Activated CD8-positive, alpha-beta T cell treated with anti-CD3 and anti-CD28 coated beads for 36 hours (primary cell): Measurements from ENCODE around the gene DAP3. TPM values are rescaled to one million over a fixed set of nuclear protein-coding genes. Genes with fewer than 3 reads are reported as not detected.
"Not testable (repeated sequence)": the region's sequence is repeated elsewhere in the genome, so short reads cannot be mapped to it uniquely, and the experiment has no call there.

Source experiments
- ATAC-seq: fragments of 200-7000 bp; cut with Tn5 transposase; one replicate; pipeline ENCODE4 v1.10.0; 2021; ENCODE audit warnings: mild to moderate bottlenecking, moderate library complexity
- CTCF ChIA-PET: fragments of 350-600 bp; sonication (Branson Sonifier 250); formaldehyde crosslinking; loops from one replicate; lab custom pipeline; 2021; ENCODE audit warnings: antibody characterized with exemption; lab: Charles Lee
- POLR2A ChIA-PET: fragments of 350-600 bp; sonication (Branson Sonifier 250); formaldehyde crosslinking; loops from one replicate; lab custom pipeline; 2021; ENCODE audit warnings: antibody characterized with exemption; lab: Charles Lee
- DNase-seq: peaks from one replicate; pipeline ENCODE4 v3.0.0-alpha.2; 2020
- H3K27ac Mint-ChIP-seq: one replicate; pipeline ENCODE4 v1.8.0; 2021; ENCODE audit warnings: mild to moderate bottlenecking, mixed read lengths
- H3K27me3 Mint-ChIP-seq: one replicate; pipeline ENCODE4 v1.8.0; 2021; ENCODE audit warnings: mixed read lengths
- H3K36me3 Mint-ChIP-seq: one replicate; pipeline ENCODE4 v1.8.0; 2021; ENCODE audit warnings: low read depth, mixed read lengths
- H3K4me1 Mint-ChIP-seq: one replicate; pipeline ENCODE4 v1.8.0; 2021; ENCODE audit warnings: low read depth, mixed read lengths
- H3K4me3 Mint-ChIP-seq: one replicate; pipeline ENCODE4 v1.8.0; 2021; ENCODE audit warnings: mild to moderate bottlenecking, moderate library complexity, mixed read lengths
- H3K9me3 Mint-ChIP-seq: one replicate; pipeline ENCODE4 v1.8.0; 2021; ENCODE audit warnings: mixed read lengths
- intact Hi-C: fragments of 100-400 bp; cut with micrococcal nuclease; formaldehyde crosslinking; loops from one replicate; pipeline ENCODE4 v1.10.0; 2022
- total RNA-seq, 2 experiments: library from RNA; stranded (reverse); gene quantifications; one replicate each; pipeline ENCODE4 v1.2.3, GENCODE V29; 2021
- TF ChIP-seq, protein P1 (sequence below): fragments of 200-600 bp; IDR thresholded peaks from one replicate; pipeline ENCODE4 v1.8.0; 2022; ENCODE audit warnings: antibody characterized with exemption, mild to moderate bottlenecking

Gene DAP3
- total RNA-seq, 2 experiments from 2014 or later, result 160 to 173 TPM

DNA sequence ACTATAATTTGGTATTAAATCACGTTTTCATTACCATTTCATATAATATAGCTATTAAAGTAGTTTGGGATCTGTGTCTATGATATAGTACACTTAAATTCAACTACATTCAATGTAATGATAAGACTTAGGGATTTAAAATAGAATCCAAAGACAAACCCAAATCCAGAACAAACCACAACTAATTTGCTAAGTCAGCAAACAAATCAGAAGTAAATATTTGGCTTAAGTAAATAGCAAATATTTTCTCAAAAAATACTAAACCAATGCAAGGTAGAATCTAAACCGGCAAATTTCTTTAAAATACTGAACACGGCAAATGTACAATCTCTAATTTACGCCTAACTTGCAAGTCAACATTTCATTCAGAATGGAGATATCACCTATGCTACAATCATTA is 17.1 kb upstream of the DAP3 start:
- Mint-ChIP-seq H3K36me3 (peaks cover 56% of the 10 kb centered on the region), H3K4me3 (no peak overlapping the region), H3K27me3 (no peaks in the 10 kb centered on the region), H3K9me3 (no peaks in the 10 kb centered on the region), H3K4me1 (no peaks in the 10 kb centered on the region), H3K27ac (no peak overlapping the region)
- TF ChIP-seq, protein P1, sequence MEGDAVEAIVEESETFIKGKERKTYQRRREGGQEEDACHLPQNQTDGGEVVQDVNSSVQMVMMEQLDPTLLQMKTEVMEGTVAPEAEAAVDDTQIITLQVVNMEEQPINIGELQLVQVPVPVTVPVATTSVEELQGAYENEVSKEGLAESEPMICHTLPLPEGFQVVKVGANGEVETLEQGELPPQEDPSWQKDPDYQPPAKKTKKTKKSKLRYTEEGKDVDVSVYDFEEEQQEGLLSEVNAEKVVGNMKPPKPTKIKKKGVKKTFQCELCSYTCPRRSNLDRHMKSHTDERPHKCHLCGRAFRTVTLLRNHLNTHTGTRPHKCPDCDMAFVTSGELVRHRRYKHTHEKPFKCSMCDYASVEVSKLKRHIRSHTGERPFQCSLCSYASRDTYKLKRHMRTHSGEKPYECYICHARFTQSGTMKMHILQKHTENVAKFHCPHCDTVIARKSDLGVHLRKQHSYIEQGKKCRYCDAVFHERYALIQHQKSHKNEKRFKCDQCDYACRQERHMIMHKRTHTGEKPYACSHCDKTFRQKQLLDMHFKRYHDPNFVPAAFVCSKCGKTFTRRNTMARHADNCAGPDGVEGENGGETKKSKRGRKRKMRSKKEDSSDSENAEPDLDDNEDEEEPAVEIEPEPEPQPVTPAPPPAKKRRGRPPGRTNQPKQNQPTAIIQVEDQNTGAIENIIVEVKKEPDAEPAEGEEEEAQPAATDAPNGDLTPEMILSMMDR, result no peak
- CTCF ChIA-PET, result no interaction called here
- intact Hi-C loops, result no loop called here
- DNase-seq, result no peak
- POLR2A ChIA-PET, result no interaction called here
- ATAC-seq, result no peak

DNA sequence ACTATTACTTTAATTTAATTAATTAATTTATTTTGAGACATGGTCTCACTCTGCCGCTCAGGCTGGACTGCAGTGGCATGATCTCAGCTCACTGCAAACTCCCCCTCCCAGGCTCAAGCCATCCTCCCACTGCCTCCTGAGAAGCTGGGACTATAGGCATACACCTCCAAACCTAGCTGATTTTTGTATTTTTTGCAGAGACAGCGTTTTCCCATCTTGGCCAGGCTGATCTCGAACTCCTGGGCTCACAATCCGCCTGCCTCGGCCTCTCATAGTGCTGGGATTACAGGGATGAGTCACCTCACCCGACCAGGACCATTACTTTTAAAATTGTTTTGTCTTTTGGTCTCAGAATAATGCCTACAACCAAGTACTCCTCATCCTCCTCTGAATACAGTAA is 15.9 kb upstream of the DAP3 start:
- intact Hi-C loops, result no loop called here
- H3K9me3 Mint-ChIP-seq, result no peaks in the 10 kb centered on the region
- ChIA-PET POLR2A (interaction anchor here (0.6 kb wide), 1 partner anchor 159 kb away, joined by 3 read pairs; no protein-coding TSS in a partner anchor), CTCF (no interaction called here)
- TF ChIP-seq, protein P1, result no peak
- H3K27ac Mint-ChIP-seq, result no peak overlapping the region
- no peak for DNase-seq
- H3K36me3 Mint-ChIP-seq, result peaks cover 54% of the 10 kb centered on the region
- no peaks in the 10 kb centered on the region for H3K27me3 Mint-ChIP-seq
- no peak for ATAC-seq
- no peaks in the 10 kb centered on the region for H3K4me1 Mint-ChIP-seq
- no peak overlapping the region for H3K4me3 Mint-ChIP-seq

DNA sequence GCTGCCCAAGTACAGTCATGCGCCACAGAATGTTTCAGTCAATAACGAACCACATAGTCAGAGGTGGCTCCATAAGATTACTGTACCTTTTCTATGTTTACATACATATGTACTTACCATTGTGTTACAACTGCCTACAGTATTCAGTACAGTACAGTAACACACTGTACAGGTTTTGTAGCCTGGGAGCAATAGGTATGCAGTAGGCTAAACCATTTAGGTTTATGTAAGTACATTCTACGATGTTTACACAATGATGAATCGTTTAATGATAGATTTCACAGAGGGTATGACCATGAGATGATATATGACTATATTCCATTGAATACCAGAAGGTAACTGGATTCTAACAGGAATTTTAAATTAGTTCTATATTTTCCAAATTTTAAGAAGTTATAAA is 10.9 kb upstream of the DAP3 start:
- H3K4me1 Mint-ChIP-seq, result peaks cover 11% of the 10 kb centered on the region
- no peak overlapping the region for H3K27ac Mint-ChIP-seq
- intact Hi-C loops, result no loop called here
- no peaks in the 10 kb centered on the region for H3K9me3 Mint-ChIP-seq
- ATAC-seq (no peak), DNase-seq (no peak)
- TF ChIP-seq, protein P1, result no peak
- ChIA-PET POLR2A (no interaction called here), CTCF (no interaction called here)
- H3K4me3 Mint-ChIP-seq, result no peak overlapping the region
- peaks cover 39% of the 10 kb centered on the region for H3K36me3 Mint-ChIP-seq
- H3K27me3 Mint-ChIP-seq, result no peaks in the 10 kb centered on the region

DNA sequence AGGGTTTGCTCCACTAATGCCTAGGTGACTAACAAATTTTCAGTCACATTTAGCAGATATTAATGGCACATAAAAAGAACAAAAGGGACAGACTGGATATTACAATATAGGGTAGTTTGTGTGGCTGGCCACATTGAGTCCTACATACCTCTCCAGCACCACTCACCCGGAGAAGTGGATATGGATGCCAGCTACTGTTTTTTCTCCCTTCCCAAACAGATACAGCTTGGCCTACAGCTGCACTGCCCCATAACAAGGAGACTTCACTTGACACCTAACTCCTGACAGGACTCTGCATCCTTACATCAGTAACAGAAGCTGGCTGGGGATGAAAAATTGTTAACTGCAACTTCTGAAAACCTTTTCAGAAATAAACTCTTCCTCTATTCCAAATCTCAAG is 9.9 kb upstream of the DAP3 start:
- DNase-seq, POLR2A ChIA-PET, H3K4me3 Mint-ChIP-seq, intact Hi-C loops, ATAC-seq, H3K9me3 Mint-ChIP-seq, H3K27ac Mint-ChIP-seq, H3K27me3 Mint-ChIP-seq: not testable (repeated sequence)
- CTCF ChIA-PET, result interaction anchor here (1.4 kb wide), 1 partner anchor 50 kb away, joined by 3 read pairs; no protein-coding TSS in a partner anchor
- H3K4me1 Mint-ChIP-seq, result peaks cover 19% of the 10 kb centered on the region
- H3K36me3 Mint-ChIP-seq, result peaks cover 39% of the 10 kb centered on the region

DNA sequence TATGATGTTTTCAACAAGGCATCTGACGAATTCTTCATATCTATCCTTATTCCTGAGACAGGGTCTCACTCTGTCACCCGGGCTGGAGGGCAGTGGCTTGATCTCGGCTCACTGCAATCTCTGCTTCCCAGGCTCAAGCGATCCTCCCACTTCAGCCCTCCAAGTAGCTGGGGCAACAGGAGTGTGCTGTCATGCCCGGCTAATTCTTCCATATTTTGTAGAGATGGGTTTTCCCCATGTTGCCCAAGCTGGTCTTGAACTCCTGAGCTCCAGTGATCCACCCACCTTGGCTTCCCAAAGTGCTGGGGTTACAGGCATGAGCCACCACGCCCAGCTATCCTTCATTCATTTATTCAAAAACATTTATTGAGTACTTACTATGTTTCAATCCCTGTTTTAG is 8.4 kb upstream of the DAP3 start:
- Mint-ChIP-seq H3K27ac (no peak overlapping the region), H3K4me1 (peaks cover 32% of the 10 kb centered on the region), H3K9me3 (no peaks in the 10 kb centered on the region), H3K27me3 (no peaks in the 10 kb centered on the region), H3K36me3 (peaks cover 35% of the 10 kb centered on the region), H3K4me3 (no peak overlapping the region)
- CTCF ChIA-PET, result interaction anchor here (0.6 to 1.4 kb wide), 2 partner anchors 10 to 49 kb away, joined by 3 read pairs; no protein-coding TSS in a partner anchor
- POLR2A ChIA-PET, result interaction anchor here (1.0 to 1.6 kb wide), 4 partner anchors 9 to 141 kb away, joined by 3 to 5 read pairs (median 3); partner anchors contain the start of gene DAP3
- ATAC-seq (no peak), DNase-seq (no peak)
- TF ChIP-seq, protein P1, result no peak
- intact Hi-C loops, result no loop called here
